Mucosa of descending colon (tissue), 3 donors: ENCODE data around the gene ALDH1A3. TPM values are rescaled to one million over a fixed set of nuclear protein-coding genes. Genes with fewer than 3 reads are reported as not detected.

Experiments used
- ATAC-seq: fragments of 200-7000 bp; cut with Tn5 transposase; one replicate; pipeline ENCODE4 v1.9.1; 2020; ENCODE audit warnings: mild to moderate bottlenecking, moderate library complexity
- DNase-seq, 3 donors: peaks; one replicate each; pipeline ENCODE4 v3.0.0-alpha.2; 2020
- H3K36me3 ChIP-seq: fragments of 200-600 bp; one replicate; pipeline ENCODE4 v1.8.0; 2021; ENCODE audit warnings: low read depth, mild to moderate bottlenecking
- H3K4me1 ChIP-seq: fragments of 200-600 bp; one replicate; pipeline ENCODE4 v1.8.0; 2021; ENCODE audit warnings: low read depth, mild to moderate bottlenecking
- H3K4me3 ChIP-seq: fragments of 200-600 bp; one replicate; pipeline ENCODE4 v1.8.0; 2021; ENCODE audit warnings: mild to moderate bottlenecking
- H3K9me3 ChIP-seq: fragments of 200-600 bp; one replicate; pipeline ENCODE4 v1.8.0; 2021; ENCODE audit warnings: mild to moderate bottlenecking
- intact Hi-C, 2 donors: fragments of 100-400 bp; cut with DNase I in 1 of 2; cut with micrococcal nuclease in 1 of 2; formaldehyde crosslinking; loops; one replicate each; pipeline versions ENCODE4 v1.11.0 to v1.11.1; 2022; cut with DNase I, micrococcal nuclease
- total RNA-seq, 3 donors: library from RNA; stranded (reverse); fragmentation: NEBNext Ultra II Directional in 2 of 3; extraction: Animal tissue kit (Norgen Biotek cat#: 25700) in 2 of 3; gene quantifications; one replicate each; pipeline versions ENCODE4 v1.2.1 to v1.2.4, GENCODE V29; 2021 to 2023
- TF ChIP-seq, protein P1 (sequence below): fragments of 200-600 bp; IDR thresholded peaks from one replicate; pipeline ENCODE4 v1.8.0; 2022; ENCODE audit warnings: antibody characterized with exemption, mild to moderate bottlenecking
- donor health status: DM: no; HTN: no; CAD: no; lungs with moderate emphysema.
- donor health status: DM: no; HTN: no; CAD: no.
- donor health status: DM: no; HTN: yes; CAD: no.

The ALDH1A3 gene
- total RNA-seq, 3 donors from 2014 or later, result 4.7 to 18.0 (median 12.9) TPM

DNA sequence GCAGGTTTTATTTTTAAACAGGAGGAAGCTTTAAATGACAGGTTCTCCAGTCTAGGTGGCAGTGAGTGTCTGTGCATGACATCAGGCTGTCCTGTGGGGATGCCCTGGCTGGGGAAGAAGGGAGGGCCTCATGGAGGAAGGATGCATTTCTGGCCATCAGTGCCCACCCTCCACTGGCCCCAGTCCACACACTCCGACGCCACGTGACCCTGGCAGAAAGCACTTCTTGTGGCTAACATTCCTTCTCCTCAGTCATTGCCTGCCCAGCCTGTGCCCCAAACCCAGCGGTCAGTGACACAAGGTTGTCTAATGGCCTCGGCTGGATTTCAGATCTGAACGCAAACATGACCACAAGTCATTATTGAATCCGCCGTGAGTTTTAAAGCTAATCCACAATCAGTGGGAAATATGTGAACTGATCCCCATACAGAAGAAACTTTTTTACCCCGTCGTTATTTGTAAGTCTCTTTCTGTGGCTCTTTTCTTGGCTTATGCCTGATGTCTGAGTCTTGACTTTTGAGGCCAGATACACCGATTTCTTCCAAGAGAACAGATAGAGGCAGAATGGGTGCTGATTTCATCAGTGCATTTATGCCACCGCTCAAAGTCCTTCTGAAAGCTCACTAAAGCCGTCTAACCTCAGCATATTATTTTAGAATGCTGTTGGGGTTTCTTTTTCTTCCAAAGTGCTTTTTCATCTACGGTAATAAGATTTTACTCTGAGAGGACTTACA is 22.2 kb downstream of the ALDH1A3 start:
- ATAC-seq, result no peak
- DNase-seq, result no peak
- no peaks in the 10 kb centered on the region for H3K9me3 ChIP-seq
- TF ChIP-seq, protein P1, sequence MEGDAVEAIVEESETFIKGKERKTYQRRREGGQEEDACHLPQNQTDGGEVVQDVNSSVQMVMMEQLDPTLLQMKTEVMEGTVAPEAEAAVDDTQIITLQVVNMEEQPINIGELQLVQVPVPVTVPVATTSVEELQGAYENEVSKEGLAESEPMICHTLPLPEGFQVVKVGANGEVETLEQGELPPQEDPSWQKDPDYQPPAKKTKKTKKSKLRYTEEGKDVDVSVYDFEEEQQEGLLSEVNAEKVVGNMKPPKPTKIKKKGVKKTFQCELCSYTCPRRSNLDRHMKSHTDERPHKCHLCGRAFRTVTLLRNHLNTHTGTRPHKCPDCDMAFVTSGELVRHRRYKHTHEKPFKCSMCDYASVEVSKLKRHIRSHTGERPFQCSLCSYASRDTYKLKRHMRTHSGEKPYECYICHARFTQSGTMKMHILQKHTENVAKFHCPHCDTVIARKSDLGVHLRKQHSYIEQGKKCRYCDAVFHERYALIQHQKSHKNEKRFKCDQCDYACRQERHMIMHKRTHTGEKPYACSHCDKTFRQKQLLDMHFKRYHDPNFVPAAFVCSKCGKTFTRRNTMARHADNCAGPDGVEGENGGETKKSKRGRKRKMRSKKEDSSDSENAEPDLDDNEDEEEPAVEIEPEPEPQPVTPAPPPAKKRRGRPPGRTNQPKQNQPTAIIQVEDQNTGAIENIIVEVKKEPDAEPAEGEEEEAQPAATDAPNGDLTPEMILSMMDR, result no peak
- no peaks in the 10 kb centered on the region for H3K36me3 ChIP-seq
- no peak overlapping the region for H3K4me3 ChIP-seq
- intact Hi-C loops, result no loop called here
- peaks cover 40% of the 10 kb centered on the region for H3K4me1 ChIP-seq

DNA sequence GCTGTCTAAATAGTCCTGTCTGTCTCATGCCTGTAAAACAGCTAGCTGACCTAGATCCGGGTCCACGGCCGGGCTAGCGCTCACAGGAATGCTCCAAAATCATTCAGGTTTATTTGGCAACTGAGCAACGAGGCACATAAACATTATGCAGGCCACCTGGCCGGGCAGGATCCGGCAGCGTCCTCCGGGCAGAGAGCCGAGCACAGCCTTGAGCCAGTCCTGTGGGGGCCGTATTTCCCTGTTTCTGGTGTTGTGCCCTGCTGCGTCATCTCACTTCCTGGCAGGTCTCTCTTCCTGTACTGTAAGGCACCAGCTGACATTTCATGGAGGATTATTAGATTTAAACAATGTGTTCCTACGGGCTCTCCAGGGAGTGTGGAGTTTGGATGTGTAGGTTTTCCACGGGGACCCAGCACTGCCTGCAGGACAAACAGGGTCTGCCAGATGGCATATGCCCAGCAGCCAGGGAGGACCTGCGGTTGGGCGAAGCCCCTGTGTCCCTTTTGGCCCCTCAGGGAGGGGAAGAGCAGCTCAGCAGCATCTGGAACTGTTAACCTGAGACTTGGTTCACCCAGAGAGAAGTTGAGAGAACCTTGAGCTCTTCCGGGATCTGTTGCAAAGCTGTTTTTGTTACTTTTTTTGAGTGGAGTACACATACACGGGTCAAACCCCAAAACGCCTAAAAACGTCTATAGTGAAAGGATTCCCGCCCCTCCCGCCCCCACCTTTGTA is 23.0 kb downstream of the ALDH1A3 start:
- intact Hi-C loops, result no loop called here
- peak; percentile 92 for ATAC-seq
- TF ChIP-seq, protein P1, result no peak
- Histone ChIP-seq H3K4me3 (no peak overlapping the region), H3K9me3 (no peaks in the 10 kb centered on the region), H3K36me3 (no peaks in the 10 kb centered on the region), H3K4me1 (peaks cover 40% of the 10 kb centered on the region)
- peak; percentile 83 to 87 (median 84) for DNase-seq

DNA sequence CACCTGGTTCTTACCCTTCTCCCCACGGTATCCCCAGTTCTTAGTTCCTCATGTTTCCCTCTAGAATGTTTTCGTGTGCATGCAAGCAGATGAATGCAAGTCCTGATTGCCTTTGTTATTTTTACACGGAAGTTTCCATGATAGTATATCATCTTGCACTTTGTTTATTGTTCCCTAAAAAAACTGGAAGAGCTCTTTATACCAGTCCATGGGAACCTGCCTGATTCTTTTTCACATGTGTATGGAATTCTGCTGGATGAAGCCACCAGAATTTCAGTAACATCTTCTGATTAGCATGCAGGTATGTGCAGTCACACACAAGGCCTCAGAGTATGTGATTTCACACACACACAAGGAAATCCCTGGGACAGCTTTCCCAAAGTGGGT is 23.5 kb downstream of the ALDH1A3 start:
- ATAC-seq, result no peak
- Histone ChIP-seq H3K9me3 (no peaks in the 10 kb centered on the region), H3K36me3 (no peaks in the 10 kb centered on the region), H3K4me3 (no peak overlapping the region), H3K4me1 (peaks cover 40% of the 10 kb centered on the region)
- intact Hi-C loops, result no loop called here
- TF ChIP-seq, protein P1, result no peak
- DNase-seq, result no peak

DNA sequence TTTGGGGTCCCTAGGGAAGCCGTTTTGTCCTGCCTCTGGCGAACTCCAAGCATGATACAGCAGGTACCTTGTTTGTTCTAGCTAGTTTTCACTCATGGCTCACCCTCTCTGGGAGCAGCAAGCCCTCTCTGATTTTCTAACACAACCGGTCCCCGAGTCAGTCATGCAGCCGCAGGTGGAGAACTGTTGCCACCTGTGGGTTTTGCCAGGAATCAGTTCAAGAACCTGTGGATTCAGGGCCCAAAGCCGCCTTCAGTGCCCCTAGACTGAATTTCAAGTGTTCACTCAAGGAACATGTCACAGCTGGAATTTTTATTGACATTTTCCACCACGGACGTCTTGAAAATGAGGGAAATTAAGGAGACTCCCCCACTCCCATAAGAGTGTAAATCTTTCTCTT is 26.2 kb downstream of the ALDH1A3 start:
- H3K4me3 ChIP-seq, result no peak overlapping the region
- ATAC-seq (no peak), DNase-seq (no peak)
- no peaks in the 10 kb centered on the region for H3K9me3 ChIP-seq
- TF ChIP-seq, protein P1, result no peak
- intact Hi-C loops, result no loop called here
- no peaks in the 10 kb centered on the region for H3K36me3 ChIP-seq
- H3K4me1 ChIP-seq, result peaks cover 26% of the 10 kb centered on the region

DNA sequence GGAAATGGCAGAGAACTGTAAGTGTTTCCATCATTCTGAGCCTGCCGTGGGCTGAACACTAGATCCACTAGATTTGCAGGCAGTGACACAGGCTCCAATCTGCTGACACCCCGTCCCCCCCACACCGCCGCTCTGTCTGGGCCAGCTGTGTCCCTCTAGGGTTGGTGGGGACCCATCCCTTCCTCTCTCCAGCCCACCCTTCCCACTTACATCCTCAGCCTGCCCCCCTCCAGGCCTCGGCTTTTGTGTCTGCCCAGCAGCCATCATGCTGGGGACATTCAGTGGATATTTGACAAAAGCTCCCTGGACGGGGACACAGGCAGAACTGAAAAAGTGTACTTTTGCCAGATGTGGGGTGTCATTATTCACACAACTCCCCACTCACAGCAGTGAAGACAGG is 28.8 kb downstream of the ALDH1A3 start:
- intact Hi-C loops, result no loop called here
- Histone ChIP-seq H3K4me3 (no peak overlapping the region), H3K36me3 (no peaks in the 10 kb centered on the region), H3K9me3 (no peaks in the 10 kb centered on the region), H3K4me1 (peaks cover 6% of the 10 kb centered on the region)
- DNase-seq (no peak), ATAC-seq (no peak)
- TF ChIP-seq, protein P1, result no peak
